NT2/D1 (cell line): ENCODE data around the gene RTN4.

Experiments used
- DNase-seq: peaks from one replicate; pipeline ENCODE4 v3.0.0-alpha.2; 2011; ENCODE audit warnings: low read depth, low spot score
- H3K27me3 ChIP-seq: 2 replicates; pipeline ENCODE4 v1.6.0; 2011; ENCODE audit warnings: mild to moderate bottlenecking; ENCODE audit not compliant: insufficient read length, insufficient read depth
- H3K36me3 ChIP-seq: 2 replicates; pipeline ENCODE4 v1.6.1; 2011; ENCODE audit warnings: mild to moderate bottlenecking, low read length, mixed read lengths; ENCODE audit not compliant: insufficient read depth, insufficient read length
- H3K4me1 ChIP-seq: 2 replicates; pipeline ENCODE4 v1.5.1; 2011; ENCODE audit not compliant: insufficient read depth, insufficient read length
- H3K4me3 ChIP-seq: 2 replicates; pipeline ENCODE4 v1.5.1; 2011; ENCODE audit warnings: low read depth; ENCODE audit not compliant: insufficient read length
- H3K9ac ChIP-seq: 2 replicates; pipeline ENCODE4 v1.6.0; 2011; ENCODE audit warnings: low read depth; ENCODE audit not compliant: insufficient read length
- H3K9me3 ChIP-seq: 2 replicates; pipeline ENCODE4 v1.5.1; 2011; ENCODE audit warnings: mild to moderate bottlenecking, low read length; ENCODE audit not compliant: insufficient read depth
- SUZ12 ChIP-seq: IDR thresholded peaks from 2 replicates; pipeline ENCODE4 v1.6.1; 2011; ENCODE audit not compliant: insufficient read length, insufficient read depth; ENCODE audit errors: extremely low read depth
- YY1 ChIP-seq: IDR thresholded peaks from 2 replicates; pipeline ENCODE4 v1.6.1; 2011; ENCODE audit not compliant: insufficient read length, insufficient read depth
- ZNF274 ChIP-seq: IDR thresholded peaks from 2 replicates; pipeline ENCODE4 v1.6.1; 2011; ENCODE audit warnings: mild to moderate bottlenecking, low read depth, low read length

RTN4 gene

GRCh38 chr2:54975175-54975574 is 75.1 kb downstream of the RTN4 start:
- no peaks in the 10 kb centered on the region for H3K4me1 ChIP-seq
- peaks cover 56% of the 10 kb centered on the region for H3K36me3 ChIP-seq
- H3K4me3 ChIP-seq = no peak overlapping the region
- H3K9me3 ChIP-seq = no peaks in the 10 kb centered on the region
- DNase-seq = no peak
- no peak for TF ChIP-seq ZNF274
- TF ChIP-seq YY1 = no peak
- no peak overlapping the region for H3K9ac ChIP-seq
- H3K27me3 ChIP-seq = no peaks in the 10 kb centered on the region

- H3K4me1 ChIP-seq = peaks cover 5% of the 10 kb centered on the region
- H3K9ac ChIP-seq = no peak overlapping the region
- no peak for DNase-seq
- H3K4me3 ChIP-seq = no peak overlapping the region
- no peak for TF ChIP-seq SUZ12
- no peak for TF ChIP-seq ZNF274
- TF ChIP-seq YY1 = no peak
- peaks cover 33% of the 10 kb centered on the region for H3K36me3 ChIP-seq
- H3K27me3 ChIP-seq = no peaks in the 10 kb centered on the region
- no peaks in the 10 kb centered on the region for H3K9me3 ChIP-seq
Observed at GRCh38 chr2:54969940-54970338, 80.3 kb downstream of the RTN4 start.

GRCh38 chr2:54969295-54969939 is 80.8 kb downstream of the RTN4 start:
- Histone ChIP-seq H3K27me3 (no peaks in the 10 kb centered on the region), H3K4me3 (no peak overlapping the region), H3K36me3 (peaks cover 32% of the 10 kb centered on the region), H3K9ac (no peak overlapping the region), H3K4me1 (peaks cover 5% of the 10 kb centered on the region), H3K9me3 (no peaks in the 10 kb centered on the region)
- TF ChIP-seq ZNF274 (no peak), SUZ12 (no peak), YY1 (no peak)
- no peak for DNase-seq

- no peak overlapping the region for H3K4me3 ChIP-seq
- H3K36me3 ChIP-seq = peaks cover 28% of the 10 kb centered on the region
- no peak for DNase-seq
- TF ChIP-seq SUZ12 = no peak
- no peak for TF ChIP-seq YY1
- TF ChIP-seq ZNF274 = no peak
- no peak overlapping the region for H3K9ac ChIP-seq
- peaks cover 5% of the 10 kb centered on the region for H3K4me1 ChIP-seq
- H3K27me3 ChIP-seq = no peaks in the 10 kb centered on the region
- no peaks in the 10 kb centered on the region for H3K9me3 ChIP-seq
Observed at GRCh38 chr2:54968561-54969218, 81.6 kb downstream of the RTN4 start.

- Histone ChIP-seq H3K36me3 (peaks cover 20% of the 10 kb centered on the region), H3K27me3 (no peaks in the 10 kb centered on the region), H3K4me1 (peaks cover 5% of the 10 kb centered on the region), H3K9me3 (no peaks in the 10 kb centered on the region), H3K9ac (no peak overlapping the region), H3K4me3 (no peak overlapping the region)
- TF ChIP-seq ZNF274 = no peak
- no peak for TF ChIP-seq SUZ12
- no peak for TF ChIP-seq YY1
- DNase-seq = no peak
Observed at GRCh38 chr2:54967759-54968365, 82.4 kb downstream of the RTN4 start.

GRCh38 chr2:54967269-54967668 is 83.0 kb downstream of the RTN4 start:
- H3K36me3 ChIP-seq = peaks cover 16% of the 10 kb centered on the region
- no peaks in the 10 kb centered on the region for H3K9me3 ChIP-seq

GRCh38 chr2:54966837-54967236 is 83.4 kb downstream of the RTN4 start:
- TF ChIP-seq YY1 = no peak
- TF ChIP-seq SUZ12 = no peak
- TF ChIP-seq ZNF274 = no peak
- Histone ChIP-seq H3K27me3 (no peaks in the 10 kb centered on the region), H3K9ac (no peak overlapping the region), H3K9me3 (no peaks in the 10 kb centered on the region), H3K36me3 (peaks cover 13% of the 10 kb centered on the region), H3K4me1 (peaks cover 5% of the 10 kb centered on the region), H3K4me3 (no peak overlapping the region)
- no peak for DNase-seq

More at GRCh38 chr2:54967269-54967668, 83.0 kb downstream of the RTN4 start:
- TF ChIP-seq SUZ12 (no peak), ZNF274 (no peak), YY1 (no peak)
- Histone ChIP-seq H3K4me1 (peaks cover 5% of the 10 kb centered on the region), H3K4me3 (no peak overlapping the region), H3K27me3 (no peaks in the 10 kb centered on the region), H3K9ac (no peak overlapping the region)
- peak; percentile 83 for DNase-seq
